Measurements from ENCODE around the gene CD2.
"Not testable (repeated sequence)": the region's sequence is repeated elsewhere in the genome, so short reads cannot be mapped to it uniquely, and the experiment has no call there.

Gene CD2

GRCh38 chr1:116732726-116733125 lies 21.5 kb upstream of the CD2 start:
- no peak for DNase-seq (ENCODE audit: low read depth)

DNA sequence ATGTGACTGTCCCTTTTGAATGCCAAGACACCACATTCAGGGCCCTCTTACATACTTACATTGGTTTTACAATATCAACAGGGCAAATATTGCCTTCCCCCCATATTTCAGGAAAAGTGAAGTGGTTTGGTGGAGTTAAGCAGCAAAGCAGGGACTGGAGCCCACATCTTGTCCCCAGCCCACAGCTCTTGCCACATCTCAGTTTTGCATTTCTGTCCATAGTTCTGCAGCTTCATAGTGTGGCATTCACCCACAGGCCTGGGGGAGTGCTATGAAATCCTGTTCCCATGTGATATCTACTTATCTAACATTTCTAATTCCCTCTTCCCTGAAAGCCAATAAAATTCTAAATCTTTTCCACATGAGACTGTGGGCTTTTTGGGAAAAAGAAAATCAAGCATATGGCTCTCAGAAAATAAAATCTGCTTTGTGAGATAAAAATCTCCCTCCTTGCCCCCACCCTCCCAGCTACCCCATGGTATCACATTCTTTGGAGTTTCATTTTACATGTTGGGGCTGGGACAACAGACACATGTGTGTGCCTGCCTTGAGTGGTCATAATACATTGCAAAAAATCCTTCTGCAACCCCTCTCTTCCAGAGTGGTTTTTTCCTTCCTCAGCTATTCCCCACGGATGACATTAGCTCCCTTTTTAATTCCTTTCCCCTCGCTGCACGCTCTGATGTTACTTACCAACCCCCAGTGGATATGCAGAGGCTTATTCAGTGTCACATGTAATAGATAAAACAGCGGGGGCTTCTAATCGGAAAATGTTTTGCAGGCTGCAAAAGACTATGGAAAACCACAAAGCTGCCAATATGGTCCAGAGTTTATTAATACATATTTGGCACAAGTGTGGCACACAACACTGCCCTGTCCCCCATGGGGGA lies 20.5 kb upstream of the CD2 start:
- no peak for DNase-seq (ENCODE audit: low read depth)

GRCh38 chr1:116735246-116735645 lies 19.0 kb upstream of the CD2 start:
- DNase-seq (ENCODE audit: low read depth), result no peak

DNA sequence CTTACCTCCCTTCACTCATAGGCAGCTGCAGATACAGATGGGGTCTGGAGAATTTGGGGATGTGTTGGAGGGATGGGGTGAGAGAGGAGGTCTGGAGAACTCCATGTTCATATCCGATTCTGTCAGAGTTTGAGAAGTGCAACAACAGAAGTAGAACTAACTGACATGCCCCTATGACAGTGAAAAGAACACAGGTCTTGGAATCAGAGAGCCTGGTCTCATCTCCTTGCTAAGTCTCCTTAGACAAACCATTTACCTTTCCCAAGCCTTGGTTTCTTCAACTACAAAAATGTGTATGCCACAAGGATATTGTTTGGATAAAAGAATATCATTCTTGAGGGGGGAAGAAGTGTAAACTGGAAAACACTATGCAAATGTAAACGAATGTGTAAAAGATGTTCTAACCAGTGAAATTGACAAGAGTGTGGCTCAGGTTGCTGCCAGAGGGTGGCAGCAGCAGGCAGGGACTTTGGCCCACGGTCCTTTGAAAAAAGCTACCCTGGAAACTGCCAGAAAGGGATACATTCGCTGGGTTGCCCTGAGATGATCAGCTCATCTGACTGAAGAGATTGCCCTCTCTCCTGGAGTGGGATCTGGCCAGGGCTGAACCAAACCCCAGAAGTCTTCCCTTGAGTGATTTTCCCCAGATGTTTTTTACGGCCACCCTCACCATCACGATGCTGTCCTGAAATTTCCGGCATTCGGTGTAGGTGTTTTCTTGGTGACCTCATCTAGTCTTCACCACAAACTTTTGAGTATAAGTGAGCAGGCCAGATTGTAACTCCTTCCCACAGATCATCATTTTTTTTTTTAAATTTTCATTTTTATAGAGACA lies 17.0 kb upstream of the CD2 start:
- peak; percentile 54 for DNase-seq (ENCODE audit: low read depth)

GRCh38 chr1:116737855-116738321 lies 16.3 kb upstream of the CD2 start:
- DNase-seq (ENCODE audit: low read depth), result no peak

GRCh38 chr1:116738673-116739370 lies 15.4 kb upstream of the CD2 start:
- no peak for DNase-seq (ENCODE audit: low read depth)

DNA sequence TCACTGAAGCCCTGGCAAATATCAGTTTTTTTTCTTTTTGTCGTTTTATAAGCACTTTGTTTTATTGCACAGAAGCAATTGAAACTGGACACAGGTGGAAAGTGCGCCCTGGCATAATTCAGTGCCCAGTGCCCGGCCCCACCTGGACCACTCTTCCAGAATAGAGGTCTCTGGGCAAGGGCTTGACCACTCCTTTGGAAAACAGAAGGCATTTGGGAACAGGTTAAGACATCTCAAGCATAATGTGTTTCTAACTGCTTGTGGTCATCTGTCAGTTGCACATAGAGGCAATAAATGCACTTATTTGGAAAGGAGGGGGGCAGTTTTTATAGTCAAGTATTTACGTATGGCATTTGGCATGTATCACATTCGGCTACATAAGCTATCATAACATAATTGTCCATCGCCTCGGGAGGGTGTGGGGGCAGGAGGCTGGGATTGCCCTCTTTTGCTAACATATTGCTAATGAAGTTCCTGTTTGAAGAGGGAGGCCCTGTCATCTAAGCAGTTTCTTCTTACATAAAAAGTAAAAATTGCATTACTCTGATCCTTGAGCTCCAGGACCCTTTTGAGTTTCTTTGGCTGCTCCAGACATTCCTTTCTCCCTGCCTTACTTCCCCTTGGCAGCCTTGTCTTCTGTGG lies 14.7 kb upstream of the CD2 start:
- DNase-seq (ENCODE audit: low read depth), result no peak

- DNase-seq (ENCODE audit: low read depth), result no peak
These were observed 13.9 kb upstream of the CD2 start for GRCh38 chr1:116740296-116740695.

- no peak for DNase-seq (ENCODE audit: low read depth)
These were observed 13.5 kb upstream of the CD2 start for GRCh38 chr1:116740746-116741145.

- no peak for DNase-seq (ENCODE audit: low read depth)
These were observed 12.2 kb upstream of the CD2 start for GRCh38 chr1:116741836-116742565.

- DNase-seq (ENCODE audit: low read depth), result no peak
These were observed 10.7 kb upstream of the CD2 start for GRCh38 chr1:116743535-116743934.

DNA sequence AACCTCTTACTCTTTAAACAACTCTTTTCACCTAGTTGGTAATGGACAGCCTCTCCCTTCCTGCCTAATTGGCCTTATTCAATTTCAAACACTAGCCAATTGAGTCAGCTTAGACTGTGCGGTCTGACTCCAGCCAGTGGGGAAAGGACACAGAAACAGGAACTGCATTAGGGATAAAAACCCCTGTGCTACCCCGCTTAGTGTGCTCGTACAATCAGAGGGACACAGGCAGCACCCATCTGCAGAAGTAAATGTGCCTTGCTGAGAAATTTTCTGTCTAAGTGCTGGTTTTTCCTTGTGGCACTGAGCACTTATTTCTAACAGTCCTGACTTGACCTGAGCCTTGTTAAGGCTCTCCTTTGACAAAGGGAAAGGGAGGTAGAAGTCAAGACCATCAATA lies 6.0 kb upstream of the CD2 start:
- DNase-seq (ENCODE audit: low read depth), result no peak

GRCh38 chr1:116751146-116751545 lies 3.1 kb upstream of the CD2 start:
- DNase-seq (ENCODE audit: low read depth), result no peak

DNA sequence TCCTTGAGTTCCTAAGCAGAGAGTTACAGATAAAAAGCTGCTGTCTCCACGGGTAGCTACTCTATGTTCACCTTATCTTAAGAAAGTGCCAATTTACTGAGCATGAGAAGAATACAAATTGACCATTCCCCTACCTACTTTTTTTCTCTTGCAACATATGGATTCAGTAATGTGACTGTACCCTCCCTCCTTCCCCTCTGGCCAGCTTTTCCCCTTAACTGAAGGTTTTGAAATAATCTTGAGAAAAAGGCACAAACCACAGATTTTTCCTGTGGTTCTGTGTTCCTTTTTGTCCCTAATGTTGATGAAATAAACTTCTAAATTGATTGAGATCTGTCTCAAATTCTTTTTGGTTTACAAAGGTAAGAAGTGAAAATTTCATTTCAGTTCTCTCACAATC lies 2.6 kb upstream of the CD2 start:
- no peak for DNase-seq (ENCODE audit: low read depth)

- DNase-seq (ENCODE audit: low read depth), result no peak
These were observed 918 bp upstream of the CD2 start for GRCh38 chr1:116753312-116753711.

- DNase-seq (ENCODE audit: low read depth), result no peak
These were observed 836 bp downstream of the CD2 start for GRCh38 chr1:116755066-116755465.

- DNase-seq (ENCODE audit: low read depth), result no peak
These were observed 1.5 kb downstream of the CD2 start for GRCh38 chr1:116755681-116756080.

- not testable (repeated sequence) for DNase-seq (ENCODE audit: low read depth)
These were observed 1.9 kb downstream of the CD2 start for GRCh38 chr1:116756092-116756491.

- DNase-seq (ENCODE audit: low read depth), result not testable (repeated sequence)
These were observed 4.2 kb downstream of the CD2 start for GRCh38 chr1:116758456-116758815.

- no peak for DNase-seq (ENCODE audit: low read depth)
These were observed 5.4 kb downstream of the CD2 start for GRCh38 chr1:116759636-116760035.

DNA sequence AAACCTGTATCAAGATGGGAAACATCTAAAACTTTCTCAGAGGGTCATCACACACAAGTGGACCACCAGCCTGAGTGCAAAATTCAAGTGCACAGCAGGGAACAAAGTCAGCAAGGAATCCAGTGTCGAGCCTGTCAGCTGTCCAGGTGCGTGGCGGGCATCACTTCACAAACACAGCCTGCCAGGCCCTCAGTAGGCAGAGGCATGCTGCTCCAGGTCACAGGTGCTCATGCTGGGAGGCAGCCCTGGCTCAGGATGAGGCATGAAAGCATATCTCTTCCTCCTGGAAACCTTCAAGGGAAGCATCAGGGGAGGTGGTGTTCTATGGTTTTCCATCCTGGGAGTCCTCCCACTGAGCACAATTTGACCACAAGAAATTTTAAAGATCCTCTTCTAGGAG lies 6.3 kb downstream of the CD2 start:
- no peak for DNase-seq (ENCODE audit: low read depth)

Data from EH (cell line).